ENCODE results near the gene OCA2. TPM values are rescaled to one million over a fixed set of nuclear protein-coding genes. Genes with fewer than 3 reads are reported as not detected.
A peak's percentile ranks its signal among the peaks of the same experiment; 100 is the strongest.

The OCA2 gene
- total and polyA plus RNA-seq, 2 of the 8 experiments (the other 6 are each of a cell fraction or from before 2014, with no cell fraction given) = 0.20 TPM

GRCh38 chr15:27796405-27797320 lies 302.5 kb downstream of the OCA2 start:
- H2BK5ac ChIP-seq (ENCODE audit: low read depth, low read length) = no peak overlapping the region
- H2BK120ac ChIP-seq (replicated peaks; ENCODE audit: low read depth, low read length) = no peak overlapping the region
- no peaks in the 10 kb centered on the region for H3K79me1 ChIP-seq (ENCODE audit: low read depth, low read length)
- no peak overlapping the region for H3K23ac ChIP-seq (ENCODE audit: insufficient read length)
- no peaks in the 10 kb centered on the region for H3K23me2 ChIP-seq (ENCODE audit: low read depth, low read length)
- no peaks in the 10 kb centered on the region for H3K27me3 ChIP-seq (replicated peaks in 1 of 4; ENCODE audit: control insufficient read depth in 3 of 4, extremely low read depth in 1 of 4, insufficient read depth in 3 of 4, low read length in 3 of 4)
- no peaks in the 10 kb centered on the region for H3K9me3 ChIP-seq (ENCODE audit: insufficient read depth in 2 of 2, low read depth in 1 of 2, low read length in 1 of 2)
- FAIRE-seq (no peak), DNase-seq (ENCODE audit: low read depth in 1 of 2, low spot score in 2 of 2) (no peak)
- peak overlapping the region; percentile 65; the same call in 1 of the 2 replicates for H2AK5ac ChIP-seq (ENCODE audit: low read depth, low read length)
- H4K8ac ChIP-seq (ENCODE audit: extremely low read depth, insufficient read depth, low read length) = peak overlapping the region; percentile 40
- WGBS, 2 experiments (ENCODE audit: extremely low coverage in 1 of 2, insufficient coverage in 1 of 2, insufficient read length in 1 of 2, insufficient replicate concordance in 2 of 2, low coverage in 1 of 2, low lambda C conversion rate in 2 of 2, missing lambda C conversion rate in 1 of 2) = 84% methylated on average over 17 of the region's 17 CpGs; no CpG with 5 or more reads in 1 of the 2 experiments
- H3K79me2 ChIP-seq (ENCODE audit: control insufficient read depth in 1 of 2, insufficient read depth in 2 of 2, low read length in 2 of 2) = no peaks in the 10 kb centered on the region
- no peak overlapping the region for H2BK20ac ChIP-seq (ENCODE audit: low read length)
- H2BK15ac ChIP-seq (ENCODE audit: low read length) = peak overlapping the region; percentile 61; the same call in 1 of the 2 replicates
- H4K20me1 ChIP-seq (replicated peaks in 1 of 2; ENCODE audit: control insufficient read depth in 1 of 2, insufficient read depth in 2 of 2, low read length in 2 of 2) = no peaks in the 10 kb centered on the region
- H3K9ac ChIP-seq (replicated peaks in 1 of 4; ENCODE audit: extremely low read depth in 1 of 4, low read depth in 3 of 4, low read length in 3 of 4) = no peak overlapping the region
- peaks cover 2 to 11% (median 5%) of the 10 kb centered on the region in 4 experiments; a peak in 4 of 7 replicates for H3K4me1 ChIP-seq (replicated peaks in 1 of 4; ENCODE audit: control insufficient read depth in 3 of 4, insufficient read depth in 4 of 4, low read length in 3 of 4)
- peak overlapping the region; percentile 50 for H3K4ac ChIP-seq (replicated peaks; ENCODE audit: insufficient read length, low read depth, low read length)
- ChIA-PET CTCF (ENCODE audit: partially characterized antibody) (interaction anchor here (0.8 to 1.6 kb wide), 2 partner anchors 22 to 49 kb away, joined by 3 read pairs; no protein-coding TSS in a partner anchor), POLR2A (ENCODE audit: partially characterized antibody) (no interaction called here)
- 0 out of 2 replicates have a peak overlapping the region, but pooled peaks have one; percentile 67 for H2AFZ ChIP-seq (ENCODE audit: low read length)
- H4K91ac ChIP-seq (replicated peaks; ENCODE audit: insufficient read length, low read length) = no peak overlapping the region
- H3K18ac ChIP-seq (ENCODE audit: extremely low read depth, low read length) = peak overlapping the region; percentile 48
- TF ChIP-seq PHF8 (conservative IDR thresholded peaks at IDR 0.05; ENCODE audit: low read depth, low read length) (no peak), CREB1 (IDR thresholded peaks at IDR 0.05) (no peak), EP300 (IDR thresholded peaks at IDR 0.05; ENCODE audit: borderline replicate concordance in 1 of 2, low read depth in 2 of 2, low read length in 2 of 2) (no peak), MAX (IDR thresholded peaks at IDR 0.05) (peak; percentile 21; the same call in 1 of the 2 replicates), CTCF (IDR thresholded peaks at IDR 0.05; ENCODE audit: control extremely low read depth in 1 of 3, insufficient read depth in 1 of 3, low read depth in 1 of 3, low read length in 3 of 3) (peak in 1 of 3 experiments; percentile 7; a peak in 1 of 4 replicates)
- H3K36me3 ChIP-seq (ENCODE audit: control insufficient read depth in 2 of 4, insufficient read depth in 4 of 4, low read length in 3 of 4) = no peaks in the 10 kb centered on the region
- 0 out of 2 replicates have a peak overlapping the region, but pooled peaks have one; percentile 50 for H2BK12ac ChIP-seq (ENCODE audit: low read depth, low read length)
- H3K4me2 ChIP-seq (ENCODE audit: insufficient read depth in 1 of 2, low read depth in 2 of 2, low read length in 2 of 2) = no peak overlapping the region
- no peak overlapping the region for H3K4me3 ChIP-seq (ENCODE audit: extremely low read depth in 1 of 4, insufficient read depth in 2 of 4, low read depth in 3 of 4, low read length in 4 of 4)
- H4K5ac ChIP-seq (ENCODE audit: insufficient read length, low read depth, low read length) = no peak overlapping the region
- no peak overlapping the region for H3K14ac ChIP-seq (ENCODE audit: insufficient read length)
- H3K56ac ChIP-seq (replicated peaks; ENCODE audit: insufficient read length, low read depth, low read length) = no peak overlapping the region
- H3K27ac ChIP-seq (ENCODE audit: low read depth, low read length) = no peak overlapping the region

All from H1 (cell line).